H9 (cell line): ENCODE results near the gene CRHR2. TPM values are rescaled to one million over a fixed set of nuclear protein-coding genes. Genes with fewer than 3 reads are reported as not detected.
A peak's percentile ranks its signal among the peaks of the same experiment; 100 is the strongest.

Experiments used
- DNase-seq: peaks from one replicate; pipeline ENCODE4 v3.0.0-alpha.2; 2017
- H2AFZ ChIP-seq: one replicate; pipeline ENCODE4 v1.6.1; 2013; ENCODE audit warnings: mild to moderate bottlenecking, low read length, control low read depth, moderate library complexity
- H2AK5ac ChIP-seq: 2 replicates; pipeline ENCODE4 v1.6.1; 2013; ENCODE audit warnings: low read length, control low read depth, mixed read lengths; ENCODE audit not compliant: insufficient read length
- H2BK120ac ChIP-seq: one replicate; pipeline ENCODE4 v1.6.1; 2013; ENCODE audit warnings: low read depth, mild to moderate bottlenecking, low read length, control low read depth, inconsistent platforms; ENCODE audit not compliant: poor library complexity, severe bottlenecking
- H2BK12ac ChIP-seq: 2 replicates; pipeline ENCODE4 v1.6.1; 2013; ENCODE audit warnings: low read length, control low read depth, mixed read lengths, low read depth; ENCODE audit not compliant: insufficient read length
- H2BK15ac ChIP-seq: 2 replicates; pipeline ENCODE4 v1.6.1; 2013; ENCODE audit warnings: low read depth, low read length, control low read depth
- H2BK20ac ChIP-seq: one replicate; pipeline ENCODE4 v1.6.1; 2013; ENCODE audit warnings: low read depth, mild to moderate bottlenecking, low read length, control low read depth, inconsistent platforms; ENCODE audit not compliant: poor library complexity, severe bottlenecking
- H2BK5ac ChIP-seq: 2 replicates; pipeline ENCODE4 v1.6.1; 2013; ENCODE audit warnings: low read length, control low read depth, mixed read lengths; ENCODE audit not compliant: insufficient read length
- H3K14ac ChIP-seq: 2 replicates; pipeline ENCODE4 v1.6.1; 2013; ENCODE audit warnings: low read length, control low read depth; ENCODE audit not compliant: insufficient read depth
- H3K18ac ChIP-seq: 2 replicates; pipeline ENCODE4 v1.6.1; 2013; ENCODE audit warnings: low read depth, mild to moderate bottlenecking, mixed read lengths, low read length, control low read depth; ENCODE audit not compliant: insufficient read length
- H3K23ac ChIP-seq: 2 replicates; pipeline ENCODE4 v1.6.1; 2013; ENCODE audit warnings: low read length, control low read depth, mixed read lengths, low read depth; ENCODE audit not compliant: insufficient read length
- H3K23me2 ChIP-seq: 2 replicates; pipeline ENCODE4 v1.6.1; 2013; ENCODE audit warnings: low read depth, mild to moderate bottlenecking, mixed read lengths, low read length, control low read depth; ENCODE audit not compliant: insufficient read length, poor library complexity, severe bottlenecking
- H3K27ac ChIP-seq: 2 replicates; pipeline ENCODE4 v1.5.1; 2013; ENCODE audit warnings: low read length, control low read depth, mixed read lengths, low read depth; ENCODE audit not compliant: insufficient read length
- H3K27me3 ChIP-seq: 2 replicates; pipeline ENCODE4 v1.6.1; 2013; ENCODE audit warnings: low read length, control low read depth, inconsistent platforms; ENCODE audit not compliant: insufficient read depth
- H3K4ac ChIP-seq: 2 replicates; pipeline ENCODE4 v1.6.1; 2013; ENCODE audit warnings: low read depth, mild to moderate bottlenecking, control low read depth, inconsistent platforms, low read length, moderate library complexity
- H3K4me1 ChIP-seq: 2 replicates; pipeline ENCODE4 v1.6.1; 2013; ENCODE audit warnings: low read length, control low read depth, inconsistent platforms; ENCODE audit not compliant: insufficient read depth
- H3K4me2 ChIP-seq: 2 replicates; pipeline ENCODE4 v1.6.1; 2013; ENCODE audit warnings: low read length, control low read depth, mixed read lengths; ENCODE audit not compliant: insufficient read length, insufficient read depth
- H3K56ac ChIP-seq: 2 replicates; pipeline ENCODE4 v1.6.1; 2013; ENCODE audit warnings: low read depth, mild to moderate bottlenecking, mixed read lengths, low read length, control low read depth; ENCODE audit not compliant: insufficient read length
- H3K79me1 ChIP-seq: 2 replicates; pipeline ENCODE4 v1.6.1; 2013; ENCODE audit warnings: low read depth, mild to moderate bottlenecking, moderate library complexity, low read length, control low read depth, inconsistent platforms; ENCODE audit not compliant: insufficient read depth, poor library complexity, severe bottlenecking
- H3K79me2 ChIP-seq: 2 replicates; pipeline ENCODE4 v1.6.1; 2013; ENCODE audit warnings: low read length, control low read depth, inconsistent platforms; ENCODE audit not compliant: insufficient read depth
- H3K9ac ChIP-seq: 2 replicates; pipeline ENCODE4 v1.6.1; 2013; ENCODE audit warnings: low read length, control low read depth, mixed read lengths; ENCODE audit not compliant: insufficient read length; ENCODE audit errors: extremely low read depth
- H3K9me3 ChIP-seq: one replicate; pipeline ENCODE4 v1.6.1; 2013; ENCODE audit warnings: low read depth, low read length, inconsistent platforms; ENCODE audit not compliant: control insufficient read depth
- H3T11ph ChIP-seq: one replicate; pipeline ENCODE4 v1.6.1; 2013; ENCODE audit warnings: mild to moderate bottlenecking, low read length, control low read depth, inconsistent platforms
- H4K20me1 ChIP-seq: one replicate; pipeline ENCODE4 v1.6.1; 2013; ENCODE audit not compliant: control insufficient read depth, insufficient read length, insufficient read depth
- H4K5ac ChIP-seq: 2 replicates; pipeline ENCODE4 v1.6.1; 2013; ENCODE audit warnings: low read depth, mild to moderate bottlenecking, mixed read lengths, low read length, control low read depth; ENCODE audit not compliant: insufficient read length
- H4K8ac ChIP-seq: replicated peaks from 2 replicates; pipeline ENCODE4 v1.6.1; 2013; ENCODE audit warnings: low read length, control low read depth, mixed read lengths, low read depth; ENCODE audit not compliant: insufficient read length
- H4K91ac ChIP-seq: 2 replicates; pipeline ENCODE4 v1.6.1; 2013; ENCODE audit warnings: low read depth, mild to moderate bottlenecking, moderate library complexity, mixed read lengths, low read length, control low read depth; ENCODE audit not compliant: insufficient read length
- H3K27ac Mint-ChIP-seq, 3 experiments: 2 replicates in 2 of 3; 3 replicates in 1 of 3; pipeline ENCODE4 v1.8.0; 2020 to 2021; ENCODE audit warnings: mixed read lengths in 3 of 3, mild to moderate bottlenecking in 1 of 3, moderate library complexity in 1 of 3
- H3K27me3 Mint-ChIP-seq: 2 replicates; pipeline ENCODE4 v1.8.0; 2021; ENCODE audit warnings: low read depth, mild to moderate bottlenecking, moderate library complexity, mixed read lengths
- H3K36me3 Mint-ChIP-seq, 3 experiments: 2 replicates in 2 of 3; 3 replicates in 1 of 3; pipeline ENCODE4 v1.8.0; 2020 to 2021; ENCODE audit warnings: low read depth in 3 of 3, mixed read lengths in 3 of 3; ENCODE audit not compliant: insufficient read depth in 1 of 3
- H3K4me1 Mint-ChIP-seq, 2 experiments: 2 replicates each; pipeline ENCODE4 v1.8.0; 2020; ENCODE audit warnings: mixed read lengths in 2 of 2
- H3K4me3 Mint-ChIP-seq, 2 experiments: 2 replicates in 1 of 2; 3 replicates in 1 of 2; pipeline ENCODE4 v1.8.0; 2020 to 2021; ENCODE audit warnings: mild to moderate bottlenecking in 2 of 2, mixed read lengths in 2 of 2, moderate library complexity in 1 of 2
- H3K9me3 Mint-ChIP-seq, 2 experiments: 2 replicates in 1 of 2; 3 replicates in 1 of 2; pipeline ENCODE4 v1.8.0; 2020; ENCODE audit warnings: mild to moderate bottlenecking in 2 of 2, mixed read lengths in 2 of 2, moderate library complexity in 1 of 2
- WGBS: extraction: QIAGEN DNeasy Blood & Tissue Kit; methylation state at CpG from one replicate; pipeline ENCODE4 v1.1.7; 2013; ENCODE audit warnings: missing lambda C conversion rate, low lambda C conversion rate, mixed read lengths; ENCODE audit not compliant: insufficient read length; ENCODE audit errors: extremely low coverage; 5-methylcytosine and 5-hydroxymethylcytosine counted together
- total RNA-seq: library from RNA; stranded (reverse); gene quantifications from 2 replicates; pipeline ENCODE4 v1.2.1, GENCODE V29; 2021
- TF ChIP-seq, protein P1 (sequence below): fragments of 200-600 bp; sonication (generic); conservative IDR thresholded peaks from 3 replicates; pipeline ENCODE4 v1.8.0; 2021; ENCODE audit warnings: antibody characterized with exemption, mild to moderate bottlenecking

The CRHR2 gene
- total RNA-seq, 1 experiment from 2014 or later = 0.07 TPM

DNA sequence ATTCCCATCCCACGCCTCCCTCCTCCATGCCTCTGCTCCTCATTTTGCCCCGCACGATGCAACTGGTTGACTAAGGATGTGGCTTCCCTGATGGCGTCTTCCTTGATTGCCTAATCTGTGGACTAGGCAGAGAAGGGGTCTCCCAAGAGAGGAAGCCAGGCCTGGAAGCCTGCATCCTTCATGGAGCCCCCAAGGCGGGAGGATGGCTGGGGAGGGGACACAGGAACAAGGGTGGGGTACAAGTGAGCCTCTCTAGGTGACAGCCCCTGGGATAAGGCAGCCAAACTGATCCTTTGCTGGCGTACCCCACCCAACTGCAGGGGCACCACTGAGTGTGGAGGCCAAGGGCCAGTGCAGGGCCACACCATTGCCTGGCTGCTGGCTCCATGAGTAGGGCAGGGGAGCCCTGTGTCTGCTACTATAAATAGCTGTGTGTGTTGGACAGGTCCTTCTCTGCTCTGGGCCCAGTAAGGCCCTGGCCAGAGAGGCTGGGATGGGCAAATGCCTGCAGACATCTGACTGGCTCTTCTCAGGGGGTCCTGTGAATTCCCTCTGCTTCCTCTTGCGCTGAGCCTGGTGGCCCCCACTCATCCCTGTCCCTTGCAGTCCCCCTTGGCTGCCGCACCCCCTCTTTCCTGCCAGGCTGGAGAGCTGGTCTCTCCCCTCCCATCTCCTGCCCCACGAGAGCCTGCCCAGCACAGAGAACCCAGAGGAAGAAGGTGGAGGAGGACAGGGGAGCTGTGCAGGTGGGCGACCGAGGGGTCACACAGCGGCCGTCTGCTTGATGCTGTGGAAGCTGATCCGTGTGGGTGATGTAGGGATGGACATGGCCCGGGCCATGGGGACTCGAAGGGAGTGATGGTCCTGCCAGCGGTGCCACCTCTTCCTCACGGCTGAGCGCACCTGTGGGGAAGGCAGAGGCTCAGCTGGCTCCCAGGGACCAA lies 29.3 kb downstream of the CRHR2 start:
- Histone ChIP-seq H4K5ac (no peak overlapping the region), H3K4me2 (no peak overlapping the region), H2BK20ac (no peak overlapping the region), H3K4ac (no peak overlapping the region), H4K8ac (no peak overlapping the region), H2BK12ac (no peak overlapping the region), H2BK5ac (no peak overlapping the region), H2BK120ac (no peak overlapping the region), H2AFZ (no peak overlapping the region), H2AK5ac (no peak overlapping the region), H3K14ac (no peak overlapping the region; the same call in 1 of the 2 replicates), H3K79me2 (no peaks in the 10 kb centered on the region), H3K18ac (no peak overlapping the region), H4K91ac (no peak overlapping the region), H3K23me2 (no peaks in the 10 kb centered on the region), H2BK15ac (no peak overlapping the region), H3K9ac (no peak overlapping the region), H3T11ph (no peak overlapping the region), H3K4me1 (no peaks in the 10 kb centered on the region), H3K27ac (no peak overlapping the region), H3K23ac (no peak overlapping the region), H3K9me3 (no peaks in the 10 kb centered on the region), H3K27me3 (no peaks in the 10 kb centered on the region), H3K79me1 (no peaks in the 10 kb centered on the region), H4K20me1 (no peaks in the 10 kb centered on the region), H3K56ac (no peak overlapping the region)
- Mint-ChIP-seq H3K36me3 (peaks cover 2 to 6% (median 3%) of the 10 kb centered on the region in 3 experiments; a peak in 5 of 7 replicates), H3K4me3 (no peak overlapping the region), H3K9me3 (no peaks in the 10 kb centered on the region; a peak in 1 of 5 replicates), H3K27me3 (no peaks in the 10 kb centered on the region), H3K4me1 (peaks cover 6% of the 10 kb centered on the region in 2 experiments), H3K27ac (peak overlapping the region in 1 of 3 experiments; percentile 70; a peak in 1 of 7 replicates)
- no CpG with 5 or more reads among the region's 19 CpGs for WGBS
- no peak for DNase-seq
- TF ChIP-seq, protein P1, sequence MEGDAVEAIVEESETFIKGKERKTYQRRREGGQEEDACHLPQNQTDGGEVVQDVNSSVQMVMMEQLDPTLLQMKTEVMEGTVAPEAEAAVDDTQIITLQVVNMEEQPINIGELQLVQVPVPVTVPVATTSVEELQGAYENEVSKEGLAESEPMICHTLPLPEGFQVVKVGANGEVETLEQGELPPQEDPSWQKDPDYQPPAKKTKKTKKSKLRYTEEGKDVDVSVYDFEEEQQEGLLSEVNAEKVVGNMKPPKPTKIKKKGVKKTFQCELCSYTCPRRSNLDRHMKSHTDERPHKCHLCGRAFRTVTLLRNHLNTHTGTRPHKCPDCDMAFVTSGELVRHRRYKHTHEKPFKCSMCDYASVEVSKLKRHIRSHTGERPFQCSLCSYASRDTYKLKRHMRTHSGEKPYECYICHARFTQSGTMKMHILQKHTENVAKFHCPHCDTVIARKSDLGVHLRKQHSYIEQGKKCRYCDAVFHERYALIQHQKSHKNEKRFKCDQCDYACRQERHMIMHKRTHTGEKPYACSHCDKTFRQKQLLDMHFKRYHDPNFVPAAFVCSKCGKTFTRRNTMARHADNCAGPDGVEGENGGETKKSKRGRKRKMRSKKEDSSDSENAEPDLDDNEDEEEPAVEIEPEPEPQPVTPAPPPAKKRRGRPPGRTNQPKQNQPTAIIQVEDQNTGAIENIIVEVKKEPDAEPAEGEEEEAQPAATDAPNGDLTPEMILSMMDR = no peak
